ENCODE data around the gene LARGE1.

Gene LARGE1

DNA sequence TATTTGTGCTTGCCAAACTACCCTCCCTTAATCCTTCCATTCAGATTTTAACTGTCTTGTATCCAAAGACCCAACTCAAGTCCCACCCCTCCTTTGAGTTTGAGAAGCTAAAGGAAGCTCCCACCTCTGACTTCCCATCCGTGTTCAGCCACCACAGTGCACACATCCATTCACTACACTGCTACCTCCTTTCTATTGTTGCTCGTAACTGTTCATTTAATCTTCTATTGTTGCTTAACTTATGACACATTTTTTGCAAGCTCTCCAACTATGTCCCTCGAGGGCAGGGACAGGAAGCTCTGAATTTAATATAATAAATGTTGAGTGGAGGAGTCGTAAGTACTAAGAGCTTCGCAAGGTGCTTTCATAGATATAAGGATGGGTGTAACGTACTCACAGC is 10.4 kb downstream of the LARGE1 start:
- no peak for DNase-seq

GRCh38 chr22:33909075-33909458 is 11.2 kb downstream of the LARGE1 start:
- DNase-seq: no peak

GRCh38 chr22:33908171-33909074 is 11.9 kb downstream of the LARGE1 start:
- DNase-seq: no peak

DNA sequence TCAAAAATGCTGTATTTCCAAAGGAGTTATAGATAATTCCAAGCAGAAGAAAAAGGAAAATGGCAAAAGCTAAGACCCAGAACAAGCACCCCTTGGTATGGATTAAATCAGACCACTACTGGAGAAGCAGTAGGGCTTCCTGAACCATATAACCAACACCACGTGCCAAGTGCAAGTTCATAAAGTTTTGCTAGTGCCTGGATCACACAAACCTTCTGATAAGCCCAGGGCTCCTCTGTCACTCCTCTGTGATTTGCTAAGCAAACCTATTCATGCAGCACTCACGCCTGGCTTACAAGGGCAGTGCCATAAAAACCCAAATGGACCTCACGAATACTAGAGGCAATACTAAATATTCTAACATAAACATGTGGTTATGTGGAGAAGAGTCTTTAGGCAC is 13.3 kb downstream of the LARGE1 start:
- no peak for DNase-seq

DNA sequence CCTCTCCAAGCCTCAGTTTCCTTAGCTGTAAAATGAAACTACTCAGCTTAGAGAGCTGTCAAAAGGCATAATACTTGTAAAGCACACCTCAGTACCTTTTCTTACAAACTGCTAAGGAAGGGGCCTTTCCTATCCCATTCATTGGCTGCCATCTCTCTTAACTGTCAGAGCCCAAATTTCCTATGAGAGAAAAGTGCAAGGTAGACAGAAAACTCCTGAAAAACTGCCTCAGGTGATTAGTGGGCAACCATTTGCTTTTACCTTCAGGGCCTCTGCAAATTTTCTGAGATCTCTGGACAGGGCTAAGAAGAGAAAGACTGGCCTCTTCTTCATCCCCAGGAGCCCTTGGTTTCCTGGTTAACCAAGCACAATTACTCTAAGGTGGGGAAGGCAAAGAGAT is 13.8 kb downstream of the LARGE1 start:
- DNase-seq: no peak

GRCh38 chr22:33903012-33903411 is 17.3 kb downstream of the LARGE1 start:
- no peak for DNase-seq

- DNase-seq: no peak
These were observed 18.2 kb downstream of the LARGE1 start for GRCh38 chr22:33902073-33902472.

DNA sequence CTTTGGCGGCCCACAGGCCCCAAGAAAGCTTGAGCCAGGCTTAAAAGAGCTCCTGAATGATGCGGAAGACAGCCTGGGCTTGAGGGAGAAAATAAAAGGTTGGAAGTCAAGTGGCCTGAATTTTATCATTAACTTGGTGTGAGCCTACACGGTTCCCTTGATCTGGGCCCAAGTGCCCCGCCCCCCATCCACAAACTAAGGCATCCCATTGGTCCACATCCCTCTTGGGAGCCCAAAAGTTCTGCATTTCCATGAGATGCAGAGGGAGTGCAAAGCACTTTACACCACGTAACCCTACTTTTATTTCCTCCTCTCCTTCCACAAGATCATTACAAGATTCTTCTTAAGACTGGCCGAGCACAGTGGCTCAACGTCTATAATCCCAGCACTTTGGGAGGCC is 22.2 kb downstream of the LARGE1 start:
- DNase-seq: no peak

GRCh38 chr22:33897448-33897835 is 22.8 kb downstream of the LARGE1 start:
- no peak for DNase-seq

DNA sequence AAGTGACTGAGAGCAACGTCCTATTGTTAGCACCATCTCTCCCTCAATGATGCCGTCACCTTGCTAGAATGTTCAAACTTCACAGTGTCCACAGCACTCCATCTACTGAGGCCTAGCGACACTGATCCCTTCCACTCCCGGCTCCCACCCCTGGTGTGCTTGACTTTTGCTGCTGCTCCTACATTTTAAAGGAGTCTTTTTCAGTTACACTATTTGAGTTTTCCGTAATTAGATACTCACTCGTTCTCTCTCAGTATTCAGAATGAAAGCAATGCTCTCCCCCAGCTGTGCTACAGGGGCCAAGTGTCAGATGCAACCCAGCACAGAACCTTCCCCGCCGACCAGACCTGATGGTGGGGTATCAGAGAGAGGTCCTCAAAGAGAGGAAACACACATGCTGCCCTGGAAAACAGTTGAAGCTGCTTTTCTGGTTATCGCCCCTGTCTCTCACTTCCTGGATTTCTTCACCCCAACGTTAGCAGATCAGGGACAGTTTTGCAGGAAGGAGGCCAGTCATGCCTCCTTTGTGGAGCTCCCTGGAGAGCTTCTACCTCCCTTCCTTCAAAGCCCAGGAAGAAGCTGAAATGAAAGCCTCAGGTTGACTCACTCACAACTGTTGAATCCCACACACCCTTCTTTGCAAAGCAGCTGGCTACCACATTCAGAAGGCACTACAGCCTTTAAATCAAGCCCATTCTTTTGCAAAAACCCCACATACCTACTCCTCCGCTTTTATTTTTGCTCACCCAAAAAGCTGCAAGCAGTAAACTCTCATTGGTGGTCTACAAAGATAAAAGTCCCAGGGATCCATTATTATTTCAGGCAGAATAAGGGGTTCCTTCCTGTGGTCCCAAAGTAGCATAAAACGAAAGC is 23.5 kb downstream of the LARGE1 start:
- DNase-seq: no peak

- no peak for DNase-seq
These were observed 24.1 kb downstream of the LARGE1 start for GRCh38 chr22:33896154-33896553.

- DNase-seq: no peak
These were observed 24.8 kb downstream of the LARGE1 start for GRCh38 chr22:33895444-33895843.

DNA sequence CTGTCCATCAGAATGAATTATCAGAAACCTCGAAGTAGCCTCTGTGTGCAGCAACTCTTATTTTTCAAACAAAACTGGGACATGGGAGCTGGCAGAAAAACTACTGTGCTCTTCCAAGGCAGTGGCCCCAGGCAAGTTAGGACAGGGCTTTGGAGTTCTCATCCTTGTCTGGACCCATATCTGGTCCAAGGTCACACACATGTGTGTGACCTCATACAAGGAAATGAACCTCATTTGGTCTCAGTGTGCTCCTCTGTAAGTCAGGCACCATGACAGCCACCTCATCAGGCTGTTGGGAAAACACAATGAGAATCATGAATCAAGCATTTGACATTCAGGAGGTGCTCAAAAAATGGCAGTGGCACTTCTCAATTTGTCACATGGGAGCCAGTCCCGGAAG is 25.8 kb downstream of the LARGE1 start:
- no peak for DNase-seq

- no peak for DNase-seq
These were observed 26.2 kb downstream of the LARGE1 start for GRCh38 chr22:33894036-33894435.

DNA sequence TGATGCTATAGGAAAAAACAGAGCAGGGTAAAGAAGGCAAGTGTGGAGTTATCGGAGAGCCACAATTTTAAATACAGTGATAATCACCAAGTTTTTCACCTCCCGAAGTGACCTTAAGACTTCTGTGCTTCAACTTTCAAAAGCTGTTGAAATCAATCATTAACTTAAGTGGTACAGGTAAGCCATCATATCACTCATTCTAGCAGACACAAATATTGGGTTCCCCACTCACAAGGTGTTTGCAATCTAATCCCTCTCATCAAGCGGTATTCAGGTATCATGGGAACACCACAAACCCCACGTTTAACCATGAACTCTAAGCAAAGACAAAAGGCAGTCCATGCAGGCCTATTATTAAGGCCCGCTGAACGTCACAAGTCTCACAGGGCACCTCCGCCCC is 26.8 kb downstream of the LARGE1 start:
- no peak for DNase-seq

DNA sequence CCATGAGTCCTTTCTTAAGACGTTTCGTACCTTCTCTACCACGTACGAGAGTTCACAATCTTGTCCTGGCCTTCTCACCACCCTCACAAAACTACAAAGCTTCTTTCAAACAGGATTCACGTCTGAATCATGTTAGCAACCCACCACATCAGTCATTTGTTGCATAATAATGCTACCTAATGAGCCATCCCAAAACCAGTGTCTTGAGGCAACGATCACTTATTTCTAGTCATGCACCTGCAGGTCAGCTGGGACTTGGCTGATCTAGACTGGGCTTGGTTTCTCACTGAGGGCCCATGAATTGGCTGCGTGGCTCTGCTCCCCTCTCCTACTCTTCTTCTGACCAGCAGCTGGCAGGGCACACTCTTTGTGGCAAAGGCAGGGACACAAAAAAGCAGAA is 28.3 kb downstream of the LARGE1 start:
- no peak for DNase-seq

GRCh38 chr22:33891455-33891854 is 28.8 kb downstream of the LARGE1 start:
- no peak for DNase-seq

DNA sequence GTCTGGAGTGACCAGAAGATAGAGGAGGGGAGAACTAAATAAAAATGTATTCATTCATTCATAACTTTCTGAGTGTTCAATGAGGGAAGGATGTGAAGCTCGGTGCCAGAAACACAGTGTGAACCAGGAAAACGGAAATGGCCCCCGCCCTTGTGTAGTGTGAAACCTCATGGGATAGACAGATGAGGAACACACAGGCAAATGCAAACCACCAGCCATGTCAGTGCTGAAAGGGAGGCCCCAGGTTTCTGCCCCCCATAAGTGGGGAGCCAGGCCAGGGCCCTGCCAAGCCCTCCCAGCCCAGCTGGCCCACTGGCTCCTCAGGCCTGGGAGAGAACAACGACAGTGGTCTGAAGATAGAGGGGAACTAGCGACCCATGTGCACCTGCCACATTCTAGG is 30.5 kb downstream of the LARGE1 start:
- no peak for DNase-seq

DNA sequence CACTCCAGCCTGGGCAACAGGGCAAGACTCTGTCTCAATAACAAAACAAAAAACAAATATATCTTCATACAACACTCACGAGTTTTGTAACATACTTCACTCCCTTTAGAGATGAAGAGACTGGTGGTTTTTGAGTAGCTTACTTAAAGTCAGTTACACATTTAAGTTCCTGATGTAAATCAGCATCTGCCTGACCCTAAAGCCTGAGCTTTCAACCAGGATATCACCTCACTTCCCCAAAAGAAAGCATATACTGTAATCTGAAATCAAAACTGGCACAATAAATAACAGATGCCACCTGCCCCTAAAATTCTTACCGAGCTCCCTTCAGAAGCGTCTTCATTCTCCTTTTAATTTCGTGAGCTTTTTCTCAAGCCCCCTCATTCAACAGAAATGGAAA is 31.5 kb downstream of the LARGE1 start:
- no peak for DNase-seq

GRCh38 chr22:33887173-33887572 is 33.1 kb downstream of the LARGE1 start:
- no peak for DNase-seq

- no peak for DNase-seq
These were observed 33.6 kb downstream of the LARGE1 start for GRCh38 chr22:33886696-33887095.

DNA sequence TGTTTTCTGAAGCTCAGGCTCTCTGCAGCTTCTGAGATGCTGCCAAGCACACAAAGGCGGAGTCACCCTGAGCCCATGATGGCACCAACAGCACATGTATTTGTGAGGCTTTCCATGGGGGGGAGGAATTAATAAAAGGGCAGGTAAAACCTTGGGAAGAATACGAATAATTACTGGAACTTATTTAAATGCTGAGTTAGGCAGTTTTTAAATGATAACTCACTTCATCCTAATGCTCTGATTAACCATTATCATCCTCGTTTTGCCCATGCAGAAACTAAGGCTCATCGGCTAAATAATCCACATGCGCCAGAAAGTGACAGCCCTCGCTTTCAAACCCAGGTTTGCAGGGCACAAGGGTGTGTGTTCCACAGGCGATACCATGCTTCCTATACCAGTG is 35.4 kb downstream of the LARGE1 start:
- DNase-seq: no peak

- DNase-seq: no peak
These were observed 36.1 kb downstream of the LARGE1 start for GRCh38 chr22:33883961-33884808.

Data from CD4-positive, alpha-beta T cell treated with Interleukin-12 subunit alpha and Interleukin-12 subunit beta, for 1 hour (primary cell).